Colonic mucosa (tissue), 4 donors: Measurements from ENCODE around the gene DISC1. TPM values are rescaled to one million over a fixed set of nuclear protein-coding genes. Genes with fewer than 3 reads are reported as not detected.

Experiments
- DNase-seq: peaks from one replicate; pipeline ENCODE4 v3.0.0-alpha.2; 2020
- H3K27ac ChIP-seq: fragments of 200-600 bp; one replicate; pipeline ENCODE4 v1.8.0; 2021
- H3K27me3 ChIP-seq: fragments of 200-600 bp; one replicate; pipeline ENCODE4 v1.8.0; 2021
- H3K36me3 ChIP-seq: fragments of 200-600 bp; one replicate; pipeline ENCODE4 v1.8.0; 2021
- H3K4me1 ChIP-seq: fragments of 200-600 bp; one replicate; pipeline ENCODE4 v1.8.0; 2021; ENCODE audit warnings: mild to moderate bottlenecking
- H3K4me3 ChIP-seq: fragments of 200-600 bp; one replicate; pipeline ENCODE4 v1.8.0; 2021
- H3K9ac ChIP-seq, 2 donors: one replicate each; pipeline ENCODE4 v1.7.0; 2013; ENCODE audit warnings: control low read depth in 2 of 2, low read depth in 2 of 2, low read length in 2 of 2
- H3K9me3 ChIP-seq: fragments of 200-600 bp; one replicate; pipeline ENCODE4 v1.8.0; 2021
- intact Hi-C: fragments of 100-400 bp; cut with DNase I; formaldehyde crosslinking; loops from one replicate; pipeline ENCODE4 v1.14.1; 2022
- total RNA-seq, 2 donors: library from RNA; stranded (reverse); fragmentation: NEBNext Ultra II Directional in 1 of 2; extraction: Animal tissue kit (Norgen Biotek cat#: 25700) in 1 of 2; gene quantifications; one replicate each; pipeline ENCODE4 v1.2.1, GENCODE V29; 2021
- TF ChIP-seq, protein P1 (sequence below): fragments of 200-600 bp; IDR thresholded peaks from one replicate; pipeline ENCODE4 v1.8.0; 2022; ENCODE audit warnings: antibody characterized with exemption, mild to moderate bottlenecking
- donor health status: healthy.
- donor health status: DM: no; HTN: no; CAD: no.
- donor health status: DM: no; HTN: no; CAD: no.

Gene DISC1
- total RNA-seq, 2 donors from 2014 or later: 3.4 to 5.3 TPM

DNA sequence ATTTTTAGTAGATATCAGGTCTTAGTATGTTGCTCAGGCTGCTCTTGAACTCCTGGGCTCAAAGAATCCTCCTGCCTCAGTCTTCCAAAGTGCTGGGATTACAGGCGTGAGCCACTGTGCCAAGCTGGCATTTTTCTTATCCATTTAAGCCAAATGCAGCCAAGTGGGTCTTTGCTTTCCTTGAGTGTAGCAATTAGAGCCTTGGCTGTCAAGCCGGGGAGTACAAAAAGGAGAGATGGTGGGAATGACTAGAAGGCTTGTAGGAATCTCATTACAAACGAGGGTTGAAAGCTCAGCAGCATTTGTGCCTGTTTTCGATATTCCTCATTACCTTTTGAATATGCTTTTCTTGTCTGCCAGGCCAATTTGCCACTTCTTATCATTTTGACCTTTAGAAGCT is 140.9 kb downstream of the DISC1 start:
- DNase-seq: no peak
- Histone ChIP-seq H3K4me1 (no peaks in the 10 kb centered on the region), H3K9ac (no peak overlapping the region), H3K4me3 (no peak overlapping the region), H3K27me3 (no peaks in the 10 kb centered on the region), H3K27ac (no peak overlapping the region), H3K36me3 (no peaks in the 10 kb centered on the region), H3K9me3 (no peaks in the 10 kb centered on the region)
- TF ChIP-seq, protein P1, sequence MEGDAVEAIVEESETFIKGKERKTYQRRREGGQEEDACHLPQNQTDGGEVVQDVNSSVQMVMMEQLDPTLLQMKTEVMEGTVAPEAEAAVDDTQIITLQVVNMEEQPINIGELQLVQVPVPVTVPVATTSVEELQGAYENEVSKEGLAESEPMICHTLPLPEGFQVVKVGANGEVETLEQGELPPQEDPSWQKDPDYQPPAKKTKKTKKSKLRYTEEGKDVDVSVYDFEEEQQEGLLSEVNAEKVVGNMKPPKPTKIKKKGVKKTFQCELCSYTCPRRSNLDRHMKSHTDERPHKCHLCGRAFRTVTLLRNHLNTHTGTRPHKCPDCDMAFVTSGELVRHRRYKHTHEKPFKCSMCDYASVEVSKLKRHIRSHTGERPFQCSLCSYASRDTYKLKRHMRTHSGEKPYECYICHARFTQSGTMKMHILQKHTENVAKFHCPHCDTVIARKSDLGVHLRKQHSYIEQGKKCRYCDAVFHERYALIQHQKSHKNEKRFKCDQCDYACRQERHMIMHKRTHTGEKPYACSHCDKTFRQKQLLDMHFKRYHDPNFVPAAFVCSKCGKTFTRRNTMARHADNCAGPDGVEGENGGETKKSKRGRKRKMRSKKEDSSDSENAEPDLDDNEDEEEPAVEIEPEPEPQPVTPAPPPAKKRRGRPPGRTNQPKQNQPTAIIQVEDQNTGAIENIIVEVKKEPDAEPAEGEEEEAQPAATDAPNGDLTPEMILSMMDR: no peak
- intact Hi-C loops: no loop called here

DNA sequence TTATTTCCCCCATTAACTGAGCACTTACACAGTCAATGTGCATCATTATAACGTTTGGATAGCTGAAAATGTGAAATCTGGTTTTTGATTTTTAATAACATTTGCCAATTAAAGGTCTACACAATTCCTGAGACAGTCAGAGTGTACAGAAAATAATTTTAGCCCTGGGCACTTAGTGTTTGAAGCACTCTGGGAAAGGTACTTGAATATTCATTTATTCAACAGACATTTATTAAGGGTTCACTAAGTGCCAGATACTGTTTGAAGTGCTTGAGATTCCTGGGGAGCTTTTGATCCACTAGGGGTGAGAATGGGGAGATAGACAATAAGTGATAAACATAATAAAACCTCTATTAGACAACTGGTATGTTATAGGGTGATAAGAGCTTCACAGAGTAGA is 141.8 kb downstream of the DISC1 start:
- H3K27ac ChIP-seq: no peak overlapping the region
- intact Hi-C loops: no loop called here
- H3K9ac ChIP-seq: no peak overlapping the region
- H3K27me3 ChIP-seq: no peaks in the 10 kb centered on the region
- H3K36me3 ChIP-seq: no peaks in the 10 kb centered on the region
- DNase-seq: no peak
- H3K9me3 ChIP-seq: no peaks in the 10 kb centered on the region
- no peak overlapping the region for H3K4me3 ChIP-seq
- no peaks in the 10 kb centered on the region for H3K4me1 ChIP-seq
- TF ChIP-seq, protein P1: no peak

DNA sequence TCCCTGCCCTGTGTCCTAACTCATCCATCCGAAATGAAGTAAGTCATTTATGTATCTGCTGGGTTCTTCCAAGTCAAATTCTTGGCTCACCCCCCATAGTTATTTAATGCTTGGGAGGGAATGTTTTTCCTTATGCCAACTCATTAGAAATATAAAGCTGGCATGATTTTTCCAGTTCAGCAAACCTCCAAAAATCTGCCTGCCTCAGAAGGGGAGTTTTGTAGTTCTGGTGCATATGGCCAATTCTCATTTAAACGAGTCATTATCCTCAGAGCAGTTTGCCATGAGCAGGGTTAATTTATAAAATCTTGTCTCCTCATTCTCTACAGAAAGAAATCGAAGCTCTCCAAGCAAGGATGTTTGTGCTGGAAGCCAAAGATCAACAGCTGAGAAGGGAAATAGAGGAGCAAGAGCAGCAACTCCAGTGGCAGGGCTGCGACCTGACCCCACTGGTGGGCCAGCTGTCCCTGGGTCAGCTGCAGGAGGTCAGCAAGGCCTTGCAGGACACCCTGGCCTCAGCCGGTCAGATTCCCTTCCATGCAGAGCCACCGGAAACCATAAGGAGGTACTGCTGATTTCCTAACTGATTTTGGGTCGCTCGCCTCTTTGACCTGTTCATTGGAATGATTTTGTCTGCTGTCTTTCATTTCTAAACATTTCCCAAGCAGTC is 144.1 kb downstream of the DISC1 start:
- intact Hi-C loops: no loop called here

DNA sequence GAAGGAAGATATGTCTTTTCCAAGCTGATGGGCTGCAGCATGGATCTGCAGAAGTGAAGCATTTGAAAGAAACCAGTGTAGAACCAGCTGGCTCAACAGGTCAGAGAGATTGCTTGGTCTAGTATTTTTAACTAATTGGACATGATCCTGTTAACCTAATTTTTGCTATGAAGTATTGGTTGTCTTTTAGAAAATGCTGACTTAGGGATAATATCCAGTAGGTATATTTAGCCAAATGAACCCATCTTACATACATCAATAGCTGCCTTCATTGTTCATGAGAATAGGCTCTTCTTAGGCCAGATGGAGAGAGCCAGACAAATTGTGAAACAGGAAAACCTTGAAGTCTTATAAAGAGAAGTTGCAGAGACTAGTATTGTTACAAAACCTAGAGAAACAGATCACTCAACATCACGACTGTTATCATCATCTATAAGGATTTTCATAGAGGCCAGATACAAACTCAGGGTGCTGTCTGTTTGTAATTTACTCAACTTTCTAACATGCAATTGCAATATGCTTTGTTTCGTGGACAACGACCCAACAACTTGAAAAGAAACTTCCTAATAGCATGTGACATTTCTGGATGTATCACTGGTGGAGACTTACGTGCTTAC is 148.2 kb downstream of the DISC1 start:
- intact Hi-C loops: no loop called here
- Histone ChIP-seq H3K27ac (no peak overlapping the region), H3K27me3 (no peaks in the 10 kb centered on the region), H3K4me3 (no peak overlapping the region), H3K9me3 (no peaks in the 10 kb centered on the region), H3K36me3 (no peaks in the 10 kb centered on the region), H3K4me1 (no peaks in the 10 kb centered on the region), H3K9ac (no peak overlapping the region)
- DNase-seq: no peak
- TF ChIP-seq, protein P1: no peak

More for the DNA sequence above, 144.1 kb downstream of the DISC1 start:
- DNase-seq: no peak
- TF ChIP-seq, protein P1: no peak
- no peaks in the 10 kb centered on the region for H3K4me1 ChIP-seq
- no peaks in the 10 kb centered on the region for H3K27me3 ChIP-seq
- no peak overlapping the region for H3K9ac ChIP-seq
- no peaks in the 10 kb centered on the region for H3K36me3 ChIP-seq
- no peak overlapping the region for H3K4me3 ChIP-seq
- no peaks in the 10 kb centered on the region for H3K9me3 ChIP-seq
- H3K27ac ChIP-seq: no peak overlapping the region

DNA sequence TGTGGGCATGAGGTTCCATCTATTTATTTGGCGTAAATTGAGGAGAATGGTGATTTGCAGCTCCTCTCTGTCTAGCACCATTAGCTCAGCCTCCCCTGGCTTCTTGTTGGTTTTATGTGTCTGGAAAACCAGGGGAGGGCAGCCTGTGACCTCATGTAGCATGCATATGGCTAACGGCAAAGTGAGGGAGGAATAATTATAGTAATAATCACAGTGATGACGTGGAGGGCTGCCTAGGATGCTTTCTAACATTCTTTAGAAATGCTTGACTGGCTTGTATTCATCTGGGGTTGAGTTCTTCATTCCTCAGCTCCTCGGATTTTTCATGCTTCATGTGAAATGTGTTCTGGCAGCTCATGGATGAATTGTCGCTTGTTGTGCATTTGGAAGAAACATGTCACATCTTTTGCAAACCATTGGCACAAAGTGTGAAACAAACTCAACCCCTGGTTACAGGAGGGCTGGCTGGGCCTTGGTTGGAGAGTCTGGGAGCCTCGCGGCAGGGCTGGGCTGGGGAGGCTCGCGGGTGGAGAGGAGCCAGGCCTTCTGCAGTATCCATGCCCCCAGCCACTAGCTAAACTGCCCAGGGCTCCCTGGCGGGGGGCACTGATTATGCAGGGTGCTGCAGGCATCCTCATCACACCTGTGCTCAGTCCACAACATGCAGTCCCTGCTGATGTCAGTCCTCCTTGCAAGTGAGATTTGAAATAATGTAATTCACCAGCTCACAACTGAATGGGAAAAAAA is 149.6 kb downstream of the DISC1 start:
- H3K36me3 ChIP-seq: no peaks in the 10 kb centered on the region
- no peaks in the 10 kb centered on the region for H3K9me3 ChIP-seq
- intact Hi-C loops: no loop called here
- no peak for DNase-seq
- H3K4me3 ChIP-seq: no peak overlapping the region
- TF ChIP-seq, protein P1: no peak
- H3K9ac ChIP-seq: no peak overlapping the region
- no peaks in the 10 kb centered on the region for H3K4me1 ChIP-seq
- no peaks in the 10 kb centered on the region for H3K27me3 ChIP-seq
- H3K27ac ChIP-seq: no peak overlapping the region
